HepG2 (cell line): Measurements from ENCODE around the gene TOPBP1. TPM values are rescaled to one million over a fixed set of nuclear protein-coding genes. Genes with fewer than 3 reads are reported as not detected.

Source experiments
- ATF1 ChIP-seq: IDR thresholded peaks from 2 replicates; pipeline ENCODE4 v1.6.1; 2016; ENCODE audit warnings: mild to moderate bottlenecking, control low read depth
- ATRX ChIP-seq: sonication (generic); formaldehyde crosslinking; IDR thresholded peaks from 2 replicates; pipeline ENCODE4 v1.4.0; 2020; ENCODE audit warnings: missing genetic modification reagents, borderline replicate concordance
- CHCHD3 ChIP-seq: sonication (generic); formaldehyde crosslinking; IDR thresholded peaks from 2 replicates; pipeline ENCODE4 v1.8.0; 2022; ENCODE audit warnings: mild to moderate bottlenecking, missing genetic modification reagents, moderate library complexity
- DPF2 ChIP-seq: sonication (generic); formaldehyde crosslinking; IDR thresholded peaks from 2 replicates; pipeline ENCODE4 v1.4.0; 2020; ENCODE audit warnings: mild to moderate bottlenecking, low read depth, missing genetic modification reagents, borderline replicate concordance
- FOSL2 ChIP-seq: sonication (generic); formaldehyde crosslinking; IDR thresholded peaks from 2 replicates; pipeline ENCODE4 v1.4.0; 2020; ENCODE audit warnings: missing genetic modification reagents
- GATAD1 ChIP-seq: IDR thresholded peaks from 2 replicates; pipeline ENCODE4 v1.6.1; 2016; ENCODE audit warnings: missing genetic modification reagents, missing compliant biosample characterization
- JUN ChIP-seq: sonication (generic); formaldehyde crosslinking; IDR thresholded peaks from 2 replicates; pipeline ENCODE4 v1.4.0; 2020; ENCODE audit warnings: mild to moderate bottlenecking, missing genetic modification reagents
- POLR2AphosphoS2 ChIP-seq: IDR thresholded peaks from 2 replicates; pipeline ENCODE4 v1.6.1; 2011; ENCODE audit warnings: low read depth, low read length, improper control_type of control experiment
- POLR2AphosphoS5 ChIP-seq: IDR thresholded peaks from 2 replicates; pipeline ENCODE4 v1.6.1; 2012; ENCODE audit warnings: low read depth, low read length
- REXO4 ChIP-seq: sonication (generic); formaldehyde crosslinking; IDR thresholded peaks from 2 replicates; pipeline ENCODE4 v1.8.0; 2022; ENCODE audit warnings: missing genetic modification reagents, mild to moderate bottlenecking, borderline replicate concordance
- SMAD3 ChIP-seq: sonication (generic); formaldehyde crosslinking; IDR thresholded peaks from 2 replicates; pipeline ENCODE4 v1.4.0; 2020; ENCODE audit warnings: missing genetic modification reagents
- TAF15 ChIP-seq: fragments of 200-400 bp; formaldehyde crosslinking; IDR thresholded peaks from one replicate; pipeline ENCODE4 v1.6.1; 2018; ENCODE audit warnings: mild to moderate bottlenecking, low read depth, low read length; ENCODE audit not compliant: poor library complexity, severe bottlenecking
- XBP1 ChIP-seq: sonication (generic); formaldehyde crosslinking; IDR thresholded peaks from 2 replicates; pipeline ENCODE4 v1.5.0; 2020; ENCODE audit warnings: missing genetic modification reagents
- ZNF317 ChIP-seq: sonication (generic); formaldehyde crosslinking; IDR thresholded peaks from 2 replicates; pipeline ENCODE4 v1.5.0; 2020; ENCODE audit warnings: mild to moderate bottlenecking, missing genetic modification reagents
- ZNF343 ChIP-seq: sonication (generic); formaldehyde crosslinking; IDR thresholded peaks from 2 replicates; pipeline ENCODE4 v1.4.0; 2020; ENCODE audit warnings: mild to moderate bottlenecking, missing genetic modification reagents
- ZNF468 ChIP-seq: sonication (generic); formaldehyde crosslinking; IDR thresholded peaks from 2 replicates; pipeline ENCODE4 v1.8.0; 2022; ENCODE audit warnings: mild to moderate bottlenecking, moderate library complexity, missing genetic modification reagents
- ZZZ3 ChIP-seq: sonication (generic); formaldehyde crosslinking; IDR thresholded peaks from 2 replicates; pipeline ENCODE4 v1.4.0; 2020; ENCODE audit warnings: missing genetic modification reagents, mild to moderate bottlenecking, borderline replicate concordance
- polyA plus RNA-seq, 8 experiments: library from polyadenylated mRNA; depleted of rRNA in 3 of 8; stranded (reverse) in 7 of 8; unstranded in 1 of 8; fragments of >200 nt; fragmentation: Illumina TruSeq in 4 of 8; extraction: Trizol in 4 of 8; gene quantifications; 2 replicates each; pipeline versions ENCODE4 v1.2.1 to v1.2.3, GENCODE V29; 2011 to 2016; ENCODE audit warnings: low read depth in 4 of 8, missing spikeins in 1 of 8, mixed read lengths in 1 of 8; ENCODE audit not compliant: insufficient read depth in 1 of 8
- total RNA-seq, 5 experiments: library from RNA; depleted of rRNA; stranded (reverse); fragments of >200 nt; fragmentation: Illumina TruSeq; extraction: Trizol; gene quantifications; 2 replicates each; pipeline ENCODE4 v1.2.3, GENCODE V29; 2016; ENCODE audit warnings: low read depth in 1 of 5
- TF ChIP-seq, protein P1 (sequence below): sonication (generic); formaldehyde crosslinking; IDR thresholded peaks from 2 replicates; pipeline ENCODE4 v1.4.0; 2020; ENCODE audit warnings: mild to moderate bottlenecking, missing genetic modification reagents
- TF ChIP-seq, protein P2 (sequence below): sonication (generic); formaldehyde crosslinking; IDR thresholded peaks from 2 replicates; pipeline ENCODE4 v1.8.0; 2022; ENCODE audit warnings: mild to moderate bottlenecking, missing genetic modification reagents, moderate library complexity
- TF ChIP-seq, protein P3 (sequence below): IDR thresholded peaks from 2 replicates; pipeline ENCODE4 v1.6.1; 2016; ENCODE audit warnings: mild to moderate bottlenecking, missing biosample characterization, missing genetic modification reagents

The TOPBP1 gene
- total and polyA plus RNA-seq, 2 of the 13 experiments (the other 11 are each of a cell fraction or from before 2014, with no cell fraction given): 24.3 to 42.9 TPM

DNA sequence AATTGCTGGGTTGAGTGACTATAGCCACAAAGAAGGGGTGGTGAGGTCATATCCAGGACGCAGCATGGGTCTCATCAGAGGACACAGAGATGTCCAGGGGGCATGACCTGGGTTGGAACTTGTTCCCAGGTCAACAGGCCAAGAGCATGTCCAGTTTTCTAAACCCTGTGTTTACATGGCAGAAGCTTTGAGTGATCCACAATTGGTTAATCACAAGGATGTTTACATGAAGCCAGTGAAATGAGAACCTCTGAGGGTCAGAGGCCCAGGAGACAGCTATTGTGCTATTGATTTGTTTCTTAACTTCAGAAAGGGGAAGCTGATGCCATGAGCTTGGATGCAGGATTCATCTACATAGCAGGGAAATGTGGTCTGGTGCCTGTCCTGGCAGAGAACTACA lies 42.2 kb upstream of the TOPBP1 start (continued):
- TF ChIP-seq, protein P1, sequence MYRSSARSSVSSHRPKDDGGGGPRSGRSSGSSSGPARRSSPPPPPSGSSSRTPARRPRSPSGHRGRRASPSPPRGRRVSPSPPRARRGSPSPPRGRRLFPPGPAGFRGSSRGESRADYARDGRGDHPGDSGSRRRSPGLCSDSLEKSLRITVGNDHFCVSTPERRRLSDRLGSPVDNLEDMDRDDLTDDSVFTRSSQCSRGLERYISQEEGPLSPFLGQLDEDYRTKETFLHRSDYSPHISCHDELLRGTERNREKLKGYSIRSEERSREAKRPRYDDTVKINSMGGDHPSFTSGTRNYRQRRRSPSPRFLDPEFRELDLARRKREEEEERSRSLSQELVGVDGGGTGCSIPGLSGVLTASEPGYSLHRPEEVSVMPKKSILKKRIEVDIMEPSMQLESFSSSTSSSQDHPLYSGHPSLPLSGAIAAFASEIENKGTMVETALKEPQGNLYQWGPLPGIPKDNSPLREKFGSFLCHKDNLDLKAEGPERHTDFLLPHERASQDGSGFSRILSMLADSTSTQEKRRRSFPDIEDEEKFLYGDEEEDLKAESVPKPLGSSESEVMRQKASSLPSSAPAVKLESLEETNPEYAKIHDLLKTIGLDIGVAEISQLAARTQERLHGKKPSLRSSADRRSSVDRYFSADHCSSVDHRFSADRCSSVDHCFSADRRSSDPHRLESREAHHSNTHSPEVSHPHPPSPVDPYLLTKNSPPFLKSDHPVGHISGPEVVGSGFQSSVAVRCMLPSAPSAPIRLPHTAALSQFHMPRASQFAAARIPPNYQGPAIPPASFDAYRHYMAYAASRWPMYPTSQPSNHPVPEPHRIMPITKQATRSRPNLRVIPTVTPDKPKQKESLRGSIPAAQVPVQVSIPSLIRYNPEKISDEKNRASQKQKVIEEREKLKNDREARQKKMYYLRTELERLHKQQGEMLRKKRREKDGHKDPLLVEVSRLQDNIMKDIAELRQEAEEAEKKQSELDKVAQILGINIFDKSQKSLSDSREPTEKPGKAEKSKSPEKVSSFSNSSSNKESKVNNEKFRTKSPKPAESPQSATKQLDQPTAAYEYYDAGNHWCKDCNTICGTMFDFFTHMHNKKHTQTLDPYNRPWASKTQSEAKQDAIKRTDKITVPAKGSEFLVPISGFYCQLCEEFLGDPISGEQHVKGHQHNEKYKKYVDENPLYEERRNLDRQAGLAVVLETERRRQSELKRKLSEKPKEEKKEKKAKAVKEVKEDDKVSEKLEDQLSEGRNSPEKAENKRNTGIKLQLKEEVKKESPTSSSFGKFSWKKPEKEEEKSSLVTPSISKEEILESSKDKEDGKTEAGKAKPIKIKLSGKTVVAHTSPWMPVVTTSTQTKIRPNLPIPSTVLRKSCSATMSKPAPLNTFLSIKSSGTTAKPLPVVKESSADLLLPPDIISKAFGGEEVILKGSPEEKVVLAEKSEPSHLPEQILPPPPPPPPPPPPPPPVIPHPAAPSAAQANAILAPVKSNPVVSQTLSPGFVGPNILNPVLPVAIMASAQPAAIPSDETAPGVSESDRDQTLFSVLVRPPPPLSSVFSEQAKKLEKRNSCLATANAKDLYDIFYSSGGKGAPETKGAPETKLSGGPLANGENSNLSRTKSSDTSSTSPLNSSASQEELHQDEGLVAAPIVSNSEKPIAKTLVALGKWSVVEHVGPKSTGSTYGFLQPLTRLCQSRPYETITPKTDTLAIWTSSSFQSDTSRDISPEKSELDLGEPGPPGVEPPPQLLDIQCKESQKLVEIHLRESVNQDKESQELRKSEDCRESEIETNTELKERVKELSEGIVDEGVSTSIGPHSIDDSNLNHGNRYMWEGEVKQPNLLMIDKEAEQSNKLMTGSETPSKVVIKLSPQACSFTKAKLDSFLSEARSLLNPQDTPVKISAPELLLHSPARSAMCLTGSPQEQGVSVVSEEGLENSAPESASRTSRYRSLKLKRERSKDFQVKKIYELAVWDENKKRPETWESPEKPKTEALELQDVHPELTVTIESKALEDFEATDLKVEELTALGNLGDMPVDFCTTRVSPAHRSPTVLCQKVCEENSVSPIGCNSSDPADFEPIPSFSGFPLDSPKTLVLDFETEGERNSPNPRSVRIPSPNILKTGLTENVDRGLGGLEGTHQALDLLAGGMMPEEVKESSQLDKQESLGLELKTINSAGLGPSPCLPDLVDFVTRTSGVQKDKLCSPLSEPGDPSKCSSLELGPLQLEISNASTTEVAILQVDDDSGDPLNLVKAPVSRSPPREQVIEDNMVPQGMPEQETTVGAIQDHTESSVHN (CRISPR knock-in tag): no peak
- TF ChIP-seq TAF15 (no peak), GATAD1 (CRISPR knock-in tag) (0 out of 2 replicates have a peak, but pooled peaks have one; percentile 11), SMAD3 (CRISPR knock-in tag) (peak; percentile 76; the same call in 1 of the 2 replicates), DPF2 (CRISPR knock-in tag) (peak; percentile 44; the same call in 1 of the 2 replicates), ATF1 (no peak), ZNF317 (CRISPR knock-in tag) (0 out of 2 replicates have a peak, but pooled peaks have one; percentile 18), POLR2AphosphoS2 (no peak), XBP1 (peak; percentile 35; the same call in 1 of the 2 replicates), JUN (CRISPR knock-in tag) (0 out of 2 replicates have a peak, but pooled peaks have one; percentile 48), ZNF343 (CRISPR knock-in tag) (no peak), FOSL2 (CRISPR knock-in tag) (peak; percentile 45; the same call in 1 of the 2 replicates), ZZZ3 (CRISPR knock-in tag) (0 out of 2 replicates have a peak, but pooled peaks have one; percentile 48), POLR2AphosphoS5 (no peak), ZNF468 (CRISPR knock-in tag) (no peak), REXO4 (CRISPR knock-in tag) (no peak), ATRX (CRISPR knock-in tag) (no peak), CHCHD3 (CRISPR knock-in tag) (no peak)
- TF ChIP-seq, protein P2, sequence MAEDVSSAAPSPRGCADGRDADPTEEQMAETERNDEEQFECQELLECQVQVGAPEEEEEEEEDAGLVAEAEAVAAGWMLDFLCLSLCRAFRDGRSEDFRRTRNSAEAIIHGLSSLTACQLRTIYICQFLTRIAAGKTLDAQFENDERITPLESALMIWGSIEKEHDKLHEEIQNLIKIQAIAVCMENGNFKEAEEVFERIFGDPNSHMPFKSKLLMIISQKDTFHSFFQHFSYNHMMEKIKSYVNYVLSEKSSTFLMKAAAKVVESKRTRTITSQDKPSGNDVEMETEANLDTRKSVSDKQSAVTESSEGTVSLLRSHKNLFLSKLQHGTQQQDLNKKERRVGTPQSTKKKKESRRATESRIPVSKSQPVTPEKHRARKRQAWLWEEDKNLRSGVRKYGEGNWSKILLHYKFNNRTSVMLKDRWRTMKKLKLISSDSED: no peak
- TF ChIP-seq, protein P3, sequence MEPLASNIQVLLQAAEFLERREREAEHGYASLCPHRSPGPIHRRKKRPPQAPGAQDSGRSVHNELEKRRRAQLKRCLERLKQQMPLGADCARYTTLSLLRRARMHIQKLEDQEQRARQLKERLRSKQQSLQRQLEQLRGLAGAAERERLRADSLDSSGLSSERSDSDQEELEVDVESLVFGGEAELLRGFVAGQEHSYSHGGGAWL (CRISPR knock-in tag): no peak
